Measurements from ENCODE around the gene P2RY8.
"Not testable (repeated sequence)": the region's sequence is repeated elsewhere in the genome, so short reads cannot be mapped to it uniquely, and the experiment has no call there.

Gene P2RY8

DNA sequence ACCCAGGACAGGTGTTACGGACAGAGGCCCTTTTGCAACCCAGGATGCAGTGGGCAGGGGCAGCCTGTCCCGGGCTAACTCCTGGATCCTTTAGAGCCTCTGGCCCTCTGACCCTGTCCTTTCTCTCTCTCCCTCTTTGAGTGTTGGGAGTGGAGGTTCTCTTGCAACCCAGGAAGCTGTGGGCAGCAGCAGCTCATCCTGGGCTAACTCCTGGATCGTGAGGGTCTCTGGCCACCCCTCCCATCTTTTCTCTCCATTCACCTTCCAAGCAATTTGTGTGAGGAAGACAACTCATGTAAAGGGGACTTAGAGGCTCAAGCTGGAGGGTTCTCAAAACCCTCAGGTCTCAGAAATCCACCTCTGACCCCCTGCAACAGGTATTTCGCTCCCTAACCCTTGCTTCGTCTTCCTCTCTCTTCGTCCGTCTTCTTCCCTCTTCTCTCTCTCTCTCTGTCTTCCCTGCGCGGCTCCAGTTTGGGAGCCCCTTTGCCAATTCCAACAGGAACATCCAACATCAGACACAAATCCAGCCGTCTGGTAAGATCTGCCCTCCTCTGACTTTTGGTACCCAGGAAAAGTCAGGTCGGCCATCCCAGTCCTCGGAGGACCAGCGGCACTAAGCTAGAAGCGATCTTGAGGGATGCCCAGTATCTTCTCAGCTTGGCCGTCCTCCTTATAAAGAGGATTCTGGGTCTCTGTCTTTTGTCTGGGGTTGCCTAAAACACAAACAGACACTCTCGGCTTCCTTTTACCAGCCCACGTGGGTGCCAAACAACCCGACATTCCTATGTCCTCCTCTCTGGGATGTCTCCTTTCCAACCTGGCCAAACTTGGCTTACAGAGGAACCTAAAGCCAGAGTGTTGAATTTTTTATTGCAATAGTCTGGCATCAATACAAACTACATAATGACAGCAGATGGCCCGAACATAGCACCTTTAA lies 92.2 kb downstream of the P2RY8 start:
- no peak for DNase-seq

DNA sequence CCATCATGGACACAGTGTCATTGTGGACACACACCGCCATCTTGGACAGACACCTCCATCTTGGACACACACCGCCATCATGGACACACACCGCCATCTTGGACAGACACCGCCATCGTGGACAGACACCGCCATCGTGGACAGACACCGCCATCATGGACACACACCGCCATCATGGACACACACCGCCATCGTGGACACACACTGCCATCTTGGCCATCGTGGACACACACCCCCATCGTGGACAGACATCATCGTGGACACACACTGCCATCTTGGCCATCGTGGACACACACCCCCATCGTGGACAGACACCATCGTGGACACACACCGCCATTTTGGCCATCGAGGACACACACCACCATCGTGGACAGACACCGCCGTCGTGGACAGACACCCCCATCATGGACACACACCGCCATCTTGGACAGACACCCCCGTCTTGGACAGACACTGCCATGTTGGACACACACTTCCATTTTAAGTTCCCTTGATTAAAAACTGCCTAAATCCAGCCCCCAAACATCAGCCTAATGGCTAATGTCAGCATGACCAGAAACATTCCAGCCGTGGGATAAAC lies 93.4 kb downstream of the P2RY8 start:
- DNase-seq = no peak

DNA sequence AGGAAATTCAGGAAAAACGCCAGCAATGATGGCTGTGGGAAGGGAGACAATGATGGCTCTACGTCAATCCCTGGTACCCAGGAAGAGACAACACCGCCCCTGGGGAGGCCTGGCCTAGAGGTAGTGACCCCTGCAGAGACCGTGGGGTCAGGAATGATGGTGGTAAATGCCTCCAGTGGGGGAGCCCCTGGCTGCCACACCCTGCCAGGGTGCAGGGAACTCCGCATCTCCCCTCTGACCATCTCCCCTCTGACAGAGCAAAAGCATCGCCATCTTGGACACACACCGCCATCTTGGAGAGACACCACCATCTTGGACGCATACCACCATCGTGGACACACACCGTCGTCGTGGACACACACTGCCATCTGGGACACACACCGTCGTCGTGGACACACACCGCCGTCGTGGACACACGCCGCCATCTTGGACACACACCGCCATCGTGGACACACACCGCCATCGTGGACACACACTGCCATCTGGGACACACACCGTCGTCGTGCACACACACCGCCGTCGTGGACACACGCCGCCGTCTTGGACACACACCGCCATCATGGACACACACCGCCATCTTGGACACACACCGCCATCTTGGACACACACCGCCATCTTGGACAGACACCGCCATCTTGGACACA lies 94.1 kb downstream of the P2RY8 start:
- DNase-seq = no peak

DNA sequence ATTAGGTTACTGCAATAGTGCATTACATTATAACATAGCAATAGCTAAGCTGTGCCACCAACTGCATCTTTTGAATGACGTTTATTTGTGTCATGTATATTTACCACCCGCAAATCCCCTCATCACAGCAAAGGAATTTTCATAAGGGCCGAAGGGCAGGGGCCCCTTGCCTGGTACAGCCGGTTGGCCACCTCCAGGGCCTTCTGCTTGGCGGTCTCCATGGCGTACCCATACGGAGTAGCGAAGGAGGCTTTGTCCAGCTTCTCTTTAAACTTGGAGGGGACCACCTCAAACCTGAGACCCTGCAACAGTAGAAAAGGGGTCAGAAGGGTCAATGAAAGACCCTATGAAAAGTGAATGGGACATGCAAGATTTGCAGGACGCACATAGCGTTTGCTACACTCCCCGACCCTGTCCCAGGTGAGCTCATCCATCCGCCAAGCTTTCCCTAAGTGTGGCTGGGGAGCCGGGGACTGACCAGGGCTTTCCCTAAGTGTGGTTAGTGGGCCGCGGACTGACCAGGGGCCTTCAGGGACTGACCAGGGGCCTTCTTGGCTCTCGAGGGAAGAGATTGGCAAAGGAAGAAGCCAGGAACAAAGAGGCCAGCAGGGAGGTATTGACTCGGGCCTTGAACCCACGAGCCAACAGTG lies 94.8 kb downstream of the P2RY8 start:
- DNase-seq = no peak

DNA sequence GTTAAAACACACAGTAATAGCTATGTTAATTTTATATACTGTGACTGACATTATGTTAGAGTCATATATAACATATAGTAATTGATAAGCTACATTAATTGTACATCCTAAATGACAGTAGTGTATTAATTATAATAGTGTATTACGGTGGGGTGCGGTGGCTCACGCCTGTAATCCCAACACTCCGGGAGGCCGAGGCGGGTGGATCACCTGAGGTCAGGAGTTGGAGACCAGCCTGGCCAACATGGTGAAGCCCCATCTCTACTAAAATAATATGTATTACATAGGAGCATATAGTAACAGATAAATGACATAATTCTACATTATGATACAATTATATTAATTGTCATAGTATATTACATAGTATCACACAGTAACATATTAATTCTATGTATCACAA lies 96.5 kb downstream of the P2RY8 start:
- DNase-seq = no peak

DNA sequence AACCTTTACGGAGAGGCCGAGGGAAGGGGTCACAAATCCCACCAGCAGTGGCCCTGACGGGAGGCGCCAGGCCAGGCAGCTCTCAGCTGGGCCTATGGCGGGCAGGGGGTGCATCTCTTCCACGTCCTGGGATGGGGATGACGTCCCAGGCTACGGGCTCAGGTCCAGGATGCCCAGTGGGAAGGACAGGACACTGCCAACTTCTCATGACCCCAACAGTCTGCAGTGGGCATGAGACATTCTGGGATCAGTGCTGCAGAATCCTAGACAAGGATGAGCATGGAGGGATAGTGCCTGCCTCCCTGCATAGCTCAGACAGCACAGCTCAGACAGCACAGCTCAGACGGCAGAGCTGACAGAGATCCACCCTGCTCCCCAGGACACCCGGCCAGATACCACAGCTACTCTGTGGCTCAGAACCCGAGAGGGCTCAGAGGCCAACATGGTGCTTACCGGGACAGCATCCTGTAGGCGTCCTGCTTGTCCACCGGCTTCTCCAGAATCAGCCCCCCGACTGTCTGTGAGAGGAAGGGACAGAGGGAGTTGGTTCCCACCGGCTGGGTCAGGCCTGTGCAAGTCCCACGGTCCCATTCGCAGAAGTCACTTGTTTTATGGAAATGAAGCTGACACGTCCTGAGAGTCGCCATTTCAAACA lies 101.6 kb downstream of the P2RY8 start:
- no peak for DNase-seq

DNA sequence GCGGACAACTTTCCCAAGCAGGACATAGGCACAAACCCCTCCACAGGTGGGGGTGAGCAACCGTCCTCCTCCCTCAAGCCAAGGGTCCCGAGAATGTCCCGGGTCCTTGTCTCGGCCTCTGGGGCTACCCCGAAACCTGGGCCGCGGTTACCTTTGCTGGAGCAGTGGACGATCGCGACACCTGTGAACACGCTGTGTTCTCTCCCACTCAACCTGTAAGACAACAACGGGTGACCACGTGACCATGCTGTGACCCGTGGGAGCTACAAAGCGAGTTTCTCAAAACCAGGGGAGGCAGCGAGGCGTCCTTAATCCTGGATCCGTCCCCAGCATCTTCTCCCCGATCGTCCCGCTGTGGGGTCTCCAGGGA lies 102.1 kb downstream of the P2RY8 start:
- no peak for DNase-seq

DNA sequence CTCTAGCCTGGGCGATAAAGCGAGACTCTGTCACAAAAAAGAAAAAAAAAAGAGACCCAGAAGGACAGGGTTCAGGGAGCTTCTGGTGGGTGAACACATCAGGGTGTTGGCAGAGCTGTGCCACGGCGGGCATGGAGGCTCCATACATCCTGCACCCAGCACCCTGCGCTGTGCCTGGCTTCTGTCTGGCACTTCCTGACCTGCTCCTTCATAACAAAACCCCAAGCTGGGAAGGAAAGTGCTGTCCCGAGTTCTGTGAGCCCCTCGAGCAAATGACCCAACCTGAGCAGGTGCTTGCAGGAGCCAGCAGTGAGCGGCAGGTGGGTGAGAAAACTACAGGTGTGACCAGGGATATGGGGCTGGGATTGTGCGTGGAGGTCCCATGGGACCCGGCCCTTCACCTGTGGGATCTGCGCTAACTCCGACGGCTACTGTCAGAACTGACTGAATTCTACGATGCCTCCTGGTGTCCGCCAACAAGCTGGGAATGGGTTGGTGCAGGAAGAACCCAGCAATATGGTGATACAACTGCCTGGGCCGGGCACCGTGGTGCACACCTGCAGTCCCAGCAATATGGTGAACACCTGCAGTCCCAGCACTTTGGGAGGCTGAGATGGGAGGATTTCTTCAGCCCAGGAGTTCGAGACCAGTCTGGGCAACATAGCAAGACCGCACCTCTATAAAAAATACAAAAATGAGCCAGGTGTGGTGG lies 103.2 kb downstream of the P2RY8 start:
- no peak for DNase-seq

DNA sequence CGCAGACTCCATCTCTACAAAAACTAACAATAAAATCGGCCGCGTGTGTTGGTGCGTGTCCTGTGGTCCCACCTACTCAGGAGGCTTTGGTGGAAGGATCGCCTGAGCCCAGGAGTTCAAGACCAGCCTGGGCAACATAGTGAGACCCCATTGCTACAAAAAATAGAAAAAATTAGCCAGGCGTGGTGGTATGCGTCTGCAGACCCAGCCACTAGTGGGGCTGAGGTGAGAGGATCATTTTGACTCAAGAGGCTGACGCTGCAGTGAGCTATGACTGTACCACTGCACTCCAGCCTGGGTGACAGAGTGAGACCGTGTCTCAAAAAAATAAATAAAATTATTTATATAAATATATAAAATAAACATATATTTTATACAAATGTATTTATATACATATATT lies 106.5 kb downstream of the P2RY8 start:
- DNase-seq = no peak

DNA sequence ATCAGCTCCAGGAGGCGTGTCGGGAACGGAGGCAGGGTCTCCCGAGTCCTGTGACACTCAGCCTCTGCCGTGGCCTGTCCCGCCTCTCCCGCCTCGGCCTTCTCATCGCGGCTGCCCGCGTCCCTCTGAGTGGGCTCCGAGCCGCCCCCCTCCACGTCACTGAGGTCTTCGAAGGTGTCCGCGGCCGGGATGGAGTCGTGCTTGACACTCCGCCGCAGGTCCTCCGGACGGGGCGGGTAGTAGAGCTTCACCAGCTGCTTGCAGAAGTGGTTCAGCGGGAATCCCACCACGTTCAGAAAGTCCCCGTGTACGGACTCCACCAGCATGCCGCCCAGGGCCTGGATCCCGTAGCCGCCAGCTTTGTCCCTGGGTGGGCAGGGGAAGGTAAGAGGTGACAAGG lies 109.2 kb downstream of the P2RY8 start:
- no peak for DNase-seq

DNA sequence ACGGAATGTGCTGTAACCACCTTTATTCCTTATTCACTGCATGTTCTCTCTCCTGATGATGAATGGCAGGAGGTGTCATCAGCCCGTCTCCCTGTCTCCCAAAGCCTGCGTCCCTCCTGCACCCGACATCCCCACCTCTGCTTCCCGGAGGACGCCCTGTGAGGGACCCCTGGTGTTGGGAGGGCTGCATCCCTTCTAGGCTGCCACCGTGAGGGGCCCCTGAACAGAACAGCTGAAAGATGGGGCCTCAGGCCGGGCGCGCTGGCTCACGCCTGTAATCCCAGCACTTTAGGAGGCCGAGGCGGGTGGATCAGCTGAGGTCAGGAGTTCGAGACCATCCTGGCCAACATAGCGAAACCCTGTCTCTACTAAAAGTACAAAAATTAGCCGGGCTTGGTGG lies 110.7 kb downstream of the P2RY8 start:
- DNase-seq = not testable (repeated sequence)

DNA sequence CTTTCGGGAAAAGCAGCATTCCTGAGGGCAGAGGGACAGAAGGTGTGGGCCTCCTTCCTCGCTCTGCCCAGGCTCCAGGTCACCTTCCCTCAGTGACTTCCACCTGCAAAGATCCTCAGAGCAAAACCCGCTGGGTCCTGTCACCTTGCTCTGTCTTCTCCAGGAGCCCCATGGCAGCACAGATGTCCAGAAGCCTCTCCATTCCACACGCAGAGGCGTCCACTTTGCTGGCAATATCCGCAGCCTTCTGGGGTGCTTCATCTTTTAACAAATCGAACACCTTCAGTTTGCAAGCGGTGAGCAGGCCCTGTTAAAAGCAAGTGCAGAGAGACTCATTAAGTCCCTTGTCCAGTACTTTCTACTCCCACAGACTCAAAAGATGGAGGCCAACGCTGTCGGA lies 111.6 kb downstream of the P2RY8 start:
- DNase-seq = no peak

DNA sequence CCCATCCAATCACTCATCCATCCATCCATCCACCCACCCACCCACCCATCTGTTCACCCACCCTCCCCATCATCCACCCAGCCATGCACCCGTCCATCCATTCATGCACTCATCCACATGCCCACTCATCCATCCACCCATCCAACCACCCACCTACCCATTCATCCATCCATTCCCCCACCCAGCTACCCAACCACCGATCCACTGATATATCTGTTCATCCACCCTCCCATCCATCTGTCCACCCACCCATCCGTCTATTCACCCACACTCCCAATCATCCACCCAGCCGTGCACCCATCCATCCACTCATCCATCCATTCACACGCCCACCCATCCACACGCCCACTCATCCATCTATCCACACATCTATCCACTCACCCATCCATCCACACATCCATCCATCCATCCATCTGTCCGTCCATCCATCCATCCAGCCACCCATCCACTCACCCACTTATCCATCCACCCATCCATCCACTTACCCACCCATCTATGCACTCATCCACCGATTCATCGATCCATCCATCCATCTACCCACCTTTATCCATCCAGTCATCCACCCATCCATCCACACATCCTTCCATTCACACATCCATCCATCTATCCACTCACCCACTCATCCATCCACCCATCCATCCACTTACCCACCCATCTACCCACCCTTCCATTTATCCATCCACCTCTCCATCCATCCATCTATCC lies 112.7 kb downstream of the P2RY8 start:
- no peak for DNase-seq

DNA sequence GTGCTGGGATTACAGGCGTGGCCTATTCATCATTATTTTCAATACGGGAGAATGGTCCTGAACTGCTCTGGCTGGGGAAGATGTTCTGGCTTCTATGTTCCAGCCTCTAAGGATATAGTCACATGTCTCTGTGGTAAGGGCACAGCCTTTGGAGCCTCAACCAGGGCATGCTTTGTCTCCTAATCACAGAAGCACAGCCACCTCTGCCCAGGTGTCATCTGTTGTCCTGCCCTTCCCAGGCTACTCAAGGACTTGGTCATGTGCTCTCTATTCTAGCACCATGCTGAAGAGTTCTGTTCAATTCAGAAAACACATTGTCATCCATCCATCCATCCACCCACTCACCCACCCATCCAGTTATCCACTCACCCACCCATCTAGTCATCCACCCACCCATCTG lies 113.8 kb downstream of the P2RY8 start:
- no peak for DNase-seq

DNA sequence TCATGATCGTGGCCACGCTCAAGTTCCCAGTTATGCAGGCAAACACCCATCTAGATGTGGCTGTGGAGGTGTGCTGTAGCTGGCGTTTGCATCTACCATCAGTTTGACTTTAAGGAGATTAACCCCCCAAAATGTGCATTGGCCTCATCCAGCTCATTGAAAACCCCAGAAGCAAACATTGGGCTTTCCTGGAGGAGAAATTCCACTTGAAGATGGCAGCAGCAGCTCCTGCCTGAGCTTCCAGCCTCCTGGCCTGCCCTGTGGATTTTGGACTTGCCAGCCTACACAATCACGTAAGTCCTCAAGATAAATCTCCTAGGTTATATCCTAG lies 114.9 kb downstream of the P2RY8 start:
- no peak for DNase-seq

DNA sequence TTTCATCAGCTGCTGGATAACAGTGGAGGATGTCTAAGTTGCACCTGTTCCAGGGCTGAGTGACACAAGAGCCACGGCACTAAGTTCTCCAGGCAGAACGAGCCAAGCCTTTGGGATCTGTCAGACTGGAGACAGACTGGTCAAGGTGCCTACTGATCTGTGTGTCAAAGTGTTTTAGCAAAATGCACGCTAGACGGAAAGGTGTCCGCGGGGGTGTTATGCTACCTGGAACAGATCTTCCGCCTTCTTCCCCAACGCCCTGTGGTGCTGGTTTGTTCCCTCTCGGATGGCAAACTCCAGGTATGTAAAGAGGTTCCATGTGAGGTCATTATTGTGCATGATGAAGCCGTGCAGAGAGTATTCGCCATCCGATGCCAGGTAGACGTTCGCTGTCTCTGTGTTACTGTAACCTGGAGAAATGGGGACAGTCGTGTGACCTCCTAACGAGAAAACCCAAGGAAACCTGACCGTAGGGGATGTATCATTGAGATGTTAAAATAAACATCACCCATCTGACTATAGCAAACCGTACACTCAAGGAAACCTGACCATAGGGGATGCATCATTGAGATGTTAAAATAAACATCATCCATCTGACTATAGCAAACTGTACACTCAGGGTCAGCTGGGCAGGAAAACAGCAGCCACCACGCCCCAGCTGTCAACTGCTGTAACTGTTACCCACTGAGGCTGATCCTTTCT lies 115.4 kb downstream of the P2RY8 start:
- DNase-seq = no peak

DNA sequence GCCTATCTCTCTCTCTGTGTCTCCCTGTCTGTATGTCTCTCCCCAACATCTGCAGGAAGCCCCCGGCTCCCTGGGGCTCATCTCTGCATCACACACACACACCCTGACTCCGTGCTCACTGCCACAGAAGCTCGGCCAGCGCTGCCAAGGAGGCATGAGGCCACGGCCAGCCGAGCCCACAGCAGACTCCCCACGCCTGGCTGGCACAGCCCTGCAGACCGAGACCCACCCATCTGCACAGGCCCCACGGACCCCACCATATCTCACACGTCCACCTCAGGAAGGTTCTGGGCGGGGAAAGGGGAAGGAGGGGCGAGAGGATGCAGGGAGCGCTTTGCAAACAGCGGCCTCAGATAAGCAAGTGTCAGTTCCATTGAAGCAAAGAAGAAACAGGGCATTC lies 116.6 kb downstream of the P2RY8 start:
- no peak for DNase-seq

DNA sequence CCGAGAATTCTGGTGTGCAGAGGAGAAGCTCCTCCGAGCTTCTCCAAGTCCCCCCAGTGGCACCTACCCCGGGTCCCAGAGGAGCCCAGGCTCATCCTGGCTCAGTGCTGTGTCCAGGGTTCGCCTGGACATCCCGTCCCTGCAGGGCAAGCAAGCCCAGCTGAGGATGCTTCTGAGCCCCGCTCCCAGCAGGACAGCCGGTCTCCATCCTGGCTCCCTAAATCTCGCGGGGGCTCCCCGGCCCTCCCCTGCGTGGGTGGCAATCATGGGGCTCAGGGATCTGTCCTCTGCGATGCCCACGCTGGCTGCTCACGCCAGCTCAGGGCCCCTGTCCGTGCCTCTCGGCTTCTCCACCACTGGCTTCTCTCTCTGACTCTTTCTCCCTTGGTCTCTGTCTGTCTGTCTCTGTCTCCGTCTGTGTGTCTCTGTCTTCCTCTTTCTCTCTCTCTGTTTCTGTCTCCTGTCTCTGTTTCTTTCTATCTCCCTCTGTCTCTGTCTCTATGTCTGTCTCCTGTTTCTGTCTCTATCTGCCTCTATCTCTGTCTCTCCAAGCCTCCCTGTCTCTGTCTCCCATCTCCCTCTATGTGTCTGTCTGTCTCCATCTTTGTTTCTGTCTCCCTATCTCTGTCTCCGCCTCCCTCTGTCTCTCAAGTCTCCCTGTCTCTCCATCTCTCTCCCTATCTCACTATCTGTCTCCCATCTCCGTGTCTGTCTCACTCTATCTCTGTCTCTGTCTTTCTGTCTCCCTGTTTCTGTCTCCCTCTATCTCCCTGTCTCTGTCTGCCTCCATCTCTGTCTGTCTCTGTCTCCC lies 117.2 kb downstream of the P2RY8 start:
- no peak for DNase-seq

DNA sequence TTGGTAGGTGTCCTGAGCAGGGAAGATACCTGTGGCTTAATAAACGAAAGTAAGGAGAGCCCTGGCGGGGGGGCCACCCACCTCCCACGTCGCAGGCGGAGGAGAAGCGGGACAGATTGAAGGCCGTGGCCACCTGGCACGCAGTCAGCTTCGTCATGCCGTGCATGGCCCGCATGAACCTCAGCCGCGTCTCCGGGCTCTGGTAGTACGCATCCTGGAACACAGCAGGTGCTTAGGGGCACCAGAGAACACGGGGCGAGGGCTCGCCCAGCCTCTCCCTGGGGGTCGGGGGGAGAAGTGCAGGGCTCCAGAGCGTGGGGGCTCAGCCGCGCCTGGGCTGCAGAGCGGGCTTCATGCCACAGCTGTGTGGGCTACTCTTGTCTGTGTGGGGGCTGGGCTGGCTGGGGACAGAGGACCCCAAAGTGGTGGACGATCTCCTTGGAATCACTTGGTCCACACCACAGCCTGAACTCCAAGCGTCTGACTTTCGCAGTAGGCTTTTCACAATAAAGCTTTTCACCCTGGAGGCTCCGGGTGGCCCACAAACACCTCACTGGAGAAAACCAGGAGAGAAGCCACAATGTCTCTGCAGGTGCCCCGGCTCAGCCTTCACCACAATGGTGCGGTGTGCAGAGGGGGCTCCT lies 118.0 kb downstream of the P2RY8 start:
- no peak for DNase-seq
